ENCODE measurements around the gene FAM9A.

The FAM9A gene

GRCh38 chrX:8801041-8801599 lies at the start of gene FAM9A:
Gene FAM9A, minus strand, starts transcription at chrX:8801383. Its CDS starts 1,212 bp downstream, at chrX:8800171.
- DNase-seq, result no peak

- no peak for DNase-seq
These were observed 49.3 kb upstream of the FAM9A start for GRCh38 chrX:8850478-8850877.

- no peak for DNase-seq
These were observed 48.8 kb upstream of the FAM9A start for GRCh38 chrX:8849945-8850344.

- no peak for DNase-seq
These were observed 48.3 kb upstream of the FAM9A start for GRCh38 chrX:8849458-8849857.

GRCh38 chrX:8848911-8849310 lies 47.7 kb upstream of the FAM9A start:
- DNase-seq, result no peak

- no peak for DNase-seq
These were observed 47.3 kb upstream of the FAM9A start for GRCh38 chrX:8848441-8848840.

- DNase-seq, result no peak
These were observed 46.2 kb upstream of the FAM9A start for GRCh38 chrX:8847360-8847759.

GRCh38 chrX:8846266-8846665 lies 45.1 kb upstream of the FAM9A start:
- no peak for DNase-seq

GRCh38 chrX:8845469-8845868 lies 44.3 kb upstream of the FAM9A start:
- DNase-seq, result no peak

GRCh38 chrX:8845060-8845459 lies 43.9 kb upstream of the FAM9A start:
- DNase-seq, result no peak

- DNase-seq, result no peak
These were observed 43.0 kb upstream of the FAM9A start for GRCh38 chrX:8844157-8844556.

- no peak for DNase-seq
These were observed 40.7 kb upstream of the FAM9A start for GRCh38 chrX:8841911-8842310.

GRCh38 chrX:8834392-8834791 lies 33.2 kb upstream of the FAM9A start:
- no peak for DNase-seq

GRCh38 chrX:8832582-8833378 lies 31.6 kb upstream of the FAM9A start:
- no peak for DNase-seq

GRCh38 chrX:8823698-8824097 lies 22.5 kb upstream of the FAM9A start:
- DNase-seq, result no peak

- no peak for DNase-seq
These were observed 20.8 kb upstream of the FAM9A start for GRCh38 chrX:8822002-8822401.

- DNase-seq, result no peak
These were observed 19.8 kb upstream of the FAM9A start for GRCh38 chrX:8820910-8821527.

GRCh38 chrX:8815460-8816065 lies 14.4 kb upstream of the FAM9A start:
- DNase-seq, result peak; percentile 45

- DNase-seq, result no peak
These were observed 11.9 kb upstream of the FAM9A start for GRCh38 chrX:8813036-8813435.

GRCh38 chrX:8811611-8812010 lies 10.4 kb upstream of the FAM9A start:
- no peak for DNase-seq

GRCh38 chrX:8808661-8809060 lies 7.5 kb upstream of the FAM9A start:
- DNase-seq, result no peak

GRCh38 chrX:8805974-8806373 lies 4.8 kb upstream of the FAM9A start:
- DNase-seq, result no peak

GRCh38 chrX:8805046-8805445 lies 3.9 kb upstream of the FAM9A start:
- DNase-seq, result no peak

GRCh38 chrX:8803326-8803725 lies 2.1 kb upstream of the FAM9A start:
- DNase-seq, result no peak
